Right lobe of liver (tissue), 6 donors: ENCODE results near the gene VILL. TPM values are rescaled to one million over a fixed set of nuclear protein-coding genes. Genes with fewer than 3 reads are reported as not detected.
A peak's percentile ranks its signal among the peaks of the same experiment; 100 is the strongest.
"Not testable (repeated sequence)": the region's sequence is repeated elsewhere in the genome, so short reads cannot be mapped to it uniquely, and the experiment has no call there.

ENCODE experiments used
- ATAC-seq, 4 donors: fragments of 200-7000 bp; cut with Tn5 transposase; one replicate each; pipeline ENCODE4 v1.9.1; 2020; ENCODE audit warnings: mild to moderate bottlenecking in 4 of 4, moderate library complexity in 4 of 4
- DNase-seq, 3 donors: peaks; one replicate each; pipeline ENCODE4 v3.0.0-alpha.2; 2020
- H3K27ac ChIP-seq, 3 donors: fragments of 200-600 bp; one replicate each; pipeline ENCODE4 v1.8.0; 2022
- H3K27me3 ChIP-seq, 2 donors: fragments of 200-600 bp; one replicate each; pipeline ENCODE4 v1.8.0; 2022
- H3K36me3 ChIP-seq, 4 donors: fragments of 200-600 bp; sonication (generic) in 1 of 4; one replicate each; pipeline versions ENCODE4 v1.5.1 to v1.8.0; 2017 to 2022; ENCODE audit warnings: control low read depth in 1 of 4
- H3K4me1 ChIP-seq, 4 donors: fragments of 200-600 bp; sonication (generic) in 1 of 4; one replicate each; pipeline versions ENCODE4 v1.5.1 to v1.8.0; 2017 to 2022; ENCODE audit warnings: control low read depth in 1 of 4
- H3K4me3 ChIP-seq, 3 donors: fragments of 200-600 bp; one replicate each; pipeline ENCODE4 v1.8.0; 2022
- H3K9me3 ChIP-seq, 4 donors: fragments of 200-600 bp; sonication (generic) in 1 of 4; one replicate each; pipeline versions ENCODE4 v1.5.1 to v1.8.0; 2017 to 2022; ENCODE audit warnings: control low read depth in 1 of 4
- CTCF ChIP-seq, 4 donors: fragments of 200-600 bp in 3 of 4; fragments of 450-650 bp in 1 of 4; IDR thresholded peaks; one replicate each; pipeline versions ENCODE4 v1.5.1 to v1.8.0; 2016 to 2022; ENCODE audit warnings: antibody characterized with exemption in 4 of 4, mild to moderate bottlenecking in 2 of 4
- POLR2A ChIP-seq: fragments of 450-650 bp; IDR thresholded peaks from one replicate; pipeline ENCODE4 v1.6.1; 2017; ENCODE audit warnings: antibody characterized with exemption, mild to moderate bottlenecking
- WGBS: methylation state at CpG from one replicate; pipeline ENCODE4 v1.1.6; 2018; ENCODE audit warnings: low coverage, low lambda C conversion rate; ENCODE audit not compliant: insufficient coverage; ENCODE audit errors: missing lambda C conversion rate; 5-methylcytosine and 5-hydroxymethylcytosine counted together
- intact Hi-C, 2 donors: fragments of 100-400 bp; cut with DNase I; formaldehyde crosslinking; loops; one replicate each; pipeline versions ENCODE4 v1.11.2 to v1.14.1; 2022
- total RNA-seq, 6 experiments: library from RNA; depleted of rRNA in 2 of 6; stranded (reverse); fragments of >200 nt in 2 of 6; fragmentation: NEBNext Ultra II Directional in 3 of 6; extraction: Animal tissue kit (Norgen Biotek cat#: 25700) in 3 of 6; gene quantifications; one replicate each; pipeline versions ENCODE4 v1.1.0 to v1.2.4, GENCODE V29; 2016 to 2023
- donor health status: DM: no; HTN: yes; CAD: no.
- donor health status: DM: no; HTN: no; CAD: no.
- donor health status: DM: no; HTN: no; CAD: no.
- donor health status: DM: no; HTN: yes; CAD: no.
- donor health status: DM: no; HTN: yes; CAD: no.

The VILL gene
- total RNA-seq, 6 experiments from 2014 or later, result 0.25 to 1.5 (median 0.97) TPM

- Histone ChIP-seq H3K36me3 (no peaks in the 10 kb centered on the region), H3K27me3 (no peaks in the 10 kb centered on the region), H3K4me1 (peaks cover 0 to 8% (median 0%) of the 10 kb centered on the region in 4 donors), H3K27ac (no peak overlapping the region), H3K9me3 (no peaks in the 10 kb centered on the region), H3K4me3 (no peak overlapping the region)
- DNase-seq (peak in 1 of 3 donors; percentile 35), ATAC-seq (peak in 1 of 4 donors; percentile 31)
- 66% methylated on average over 4 of the region's 7 CpGs for WGBS
- TF ChIP-seq POLR2A, result no peak
- TF ChIP-seq CTCF (IDR thresholded peaks at IDR 0.05), result no peak
- intact Hi-C loops, result no loop called here
Measured at GRCh38 chr3:37987751-37988179, 2.8 kb upstream of the VILL start.

GRCh38 chr3:37988376-37988775, 2.2 kb upstream of the VILL start:
- ATAC-seq, result not testable (repeated sequence)

GRCh38 chr3:37988931-37989525, 1.6 kb upstream of the VILL start:
- Histone ChIP-seq H3K27ac (no peak overlapping the region), H3K9me3 (no peaks in the 10 kb centered on the region), H3K27me3 (no peaks in the 10 kb centered on the region), H3K36me3 (no peaks in the 10 kb centered on the region), H3K4me1 (peaks cover 0 to 8% (median 0%) of the 10 kb centered on the region in 4 donors), H3K4me3 (no peak overlapping the region)
- ATAC-seq, result no peak
- intact Hi-C loops, result no loop called here
- 83% methylated on average over 14 of the region's 15 CpGs for WGBS
- no peak for TF ChIP-seq CTCF (IDR thresholded peaks at IDR 0.05)
- TF ChIP-seq POLR2A, result no peak
- peak in 1 of 3 donors; percentile 35 for DNase-seq

More at GRCh38 chr3:37988376-37988775, 2.2 kb upstream of the VILL start:
- H3K27me3 ChIP-seq, H3K4me1 ChIP-seq, H3K36me3 ChIP-seq, intact Hi-C loops, H3K4me3 ChIP-seq, H3K27ac ChIP-seq, H3K9me3 ChIP-seq, DNase-seq: not testable (repeated sequence)
- WGBS, result 68% methylated on average over 5 of the region's 10 CpGs

GRCh38 chr3:37989821-37990480, 635 bp upstream of the VILL start:
- no peaks in the 10 kb centered on the region for H3K27me3 ChIP-seq
- TF ChIP-seq POLR2A (no peak), CTCF (IDR thresholded peaks at IDR 0.05) (no peak)
- DNase-seq (peak in 2 of 3 donors; percentile 36 to 42), ATAC-seq (no peak)
- WGBS, result 60% methylated on average over 1 of the region's 7 CpGs
- no peak overlapping the region for H3K27ac ChIP-seq
- H3K4me3 ChIP-seq, result no peak overlapping the region
- H3K36me3 ChIP-seq, result no peaks in the 10 kb centered on the region
- no peaks in the 10 kb centered on the region for H3K9me3 ChIP-seq
- H3K4me1 ChIP-seq, result peaks cover 0 to 8% (median 0%) of the 10 kb centered on the region in 4 donors
- intact Hi-C loops, result no loop called here

- Histone ChIP-seq H3K9me3 (no peaks in the 10 kb centered on the region), H3K4me3 (no peak overlapping the region), H3K36me3 (no peaks in the 10 kb centered on the region), H3K27me3 (no peaks in the 10 kb centered on the region), H3K27ac (no peak overlapping the region), H3K4me1 (peaks cover 0 to 8% (median 0%) of the 10 kb centered on the region in 4 donors)
- no peak for ATAC-seq
- intact Hi-C loops, result no loop called here
- DNase-seq, result no peak
- TF ChIP-seq POLR2A (no peak), CTCF (IDR thresholded peaks at IDR 0.05) (no peak)
- 66% methylated on average over 5 of the region's 6 CpGs for WGBS
Measured at GRCh38 chr3:37991109-37991508, 523 bp downstream of the VILL start.
